ENCODE data around the gene LSM2.
"Not testable (repeated sequence)": the region's sequence is repeated elsewhere in the genome, so short reads cannot be mapped to it uniquely, and the experiment has no call there.

The LSM2 gene

DNA sequence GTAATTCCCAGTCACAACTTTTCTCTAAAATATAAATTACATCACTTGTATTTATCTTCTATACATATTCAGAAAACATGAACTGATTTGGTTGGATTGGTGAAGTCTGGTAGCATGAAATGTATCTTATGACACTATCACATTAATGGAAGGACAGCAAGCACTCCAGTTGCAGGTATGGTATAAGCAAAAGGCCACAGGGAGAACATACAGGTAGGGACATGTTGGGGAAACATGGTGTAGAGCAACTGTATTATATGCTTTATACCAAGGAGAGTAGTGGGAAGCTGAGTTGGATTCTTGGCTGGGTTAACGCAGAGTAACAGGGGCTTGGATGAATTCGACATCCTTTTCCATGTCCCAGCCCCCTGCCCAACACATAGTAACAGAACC, 9.8 kb downstream of the LSM2 start:
- DNase-seq: no peak

DNA sequence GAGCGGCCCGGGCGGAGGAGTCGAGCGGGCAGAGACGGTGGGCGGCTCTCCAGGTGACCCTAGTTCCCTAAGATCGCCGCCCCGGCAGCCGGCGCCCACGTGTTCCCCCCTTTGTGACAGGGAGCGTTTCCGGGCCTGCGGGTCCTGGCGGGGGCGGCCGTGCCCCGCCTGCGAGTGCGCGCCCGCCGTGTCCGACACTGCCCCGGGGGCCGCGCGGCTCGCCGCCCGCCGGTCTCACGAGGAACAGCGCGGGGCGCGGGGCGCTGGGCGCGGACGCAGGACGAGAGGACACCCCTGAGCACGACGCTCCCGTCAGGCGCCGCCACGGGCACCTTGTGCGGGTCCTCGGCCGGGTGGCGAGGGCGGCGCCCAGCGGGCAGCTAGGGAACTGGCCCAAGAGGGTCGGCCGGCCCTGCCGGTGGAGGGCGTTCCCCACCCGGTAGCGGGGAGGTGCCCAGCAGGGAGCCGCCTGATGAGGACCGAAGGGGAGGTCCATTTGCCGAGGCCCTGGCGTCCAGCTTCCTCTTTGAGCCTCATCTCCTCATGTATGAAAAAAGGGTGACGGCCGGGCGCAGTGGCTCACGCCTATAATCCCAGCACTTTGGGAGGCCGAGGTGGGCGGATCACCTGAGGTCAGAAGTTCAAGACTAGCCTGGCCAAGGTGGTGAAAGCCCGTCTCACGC, 11.0 kb downstream of the LSM2 start, which contains the start of gene VARS1:
TSS of gene VARS1 (minus strand) at position 137 of the 683 bp plus-strand sequence. CDS start 535 bp downstream, outside the sequence.
- DNase-seq: peak; percentile 88

DNA sequence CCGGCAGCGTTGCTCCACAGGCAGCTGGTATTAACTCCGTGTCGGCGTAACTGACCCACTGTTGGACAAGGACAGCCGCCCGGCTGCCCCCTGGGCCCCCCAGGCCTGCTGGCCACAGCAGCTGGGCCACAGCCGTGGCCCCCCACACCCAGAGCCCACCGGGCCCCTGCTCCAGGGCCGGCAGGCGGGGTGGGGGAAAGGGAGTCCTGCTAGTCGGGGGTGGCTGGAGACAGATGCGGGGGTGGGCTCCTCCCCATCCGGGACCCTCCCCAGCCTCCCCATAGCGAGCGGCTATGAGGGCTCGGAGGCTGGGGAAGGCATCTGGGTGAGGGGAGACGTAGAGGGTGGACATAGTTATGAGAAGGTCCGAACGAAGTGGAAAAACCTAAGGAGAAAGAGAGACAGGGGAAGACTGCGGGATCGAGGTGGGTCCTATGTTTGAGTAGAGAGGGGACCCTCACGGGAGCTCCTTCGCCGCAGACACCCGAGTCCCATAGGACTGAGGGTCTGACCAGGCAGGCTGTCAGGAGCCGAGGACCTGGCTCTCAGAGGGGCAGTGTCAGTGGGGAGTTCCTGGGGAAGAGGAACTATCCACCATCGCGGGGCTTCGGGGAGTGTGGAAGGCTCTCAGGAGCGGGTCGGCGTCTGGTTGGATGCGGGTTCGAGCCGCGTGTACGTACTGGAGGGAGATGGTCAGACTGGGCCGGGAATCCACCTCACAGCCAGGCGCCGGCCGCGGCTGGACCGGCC, 11.7 kb downstream of the LSM2 start:
- no peak for DNase-seq

DNA sequence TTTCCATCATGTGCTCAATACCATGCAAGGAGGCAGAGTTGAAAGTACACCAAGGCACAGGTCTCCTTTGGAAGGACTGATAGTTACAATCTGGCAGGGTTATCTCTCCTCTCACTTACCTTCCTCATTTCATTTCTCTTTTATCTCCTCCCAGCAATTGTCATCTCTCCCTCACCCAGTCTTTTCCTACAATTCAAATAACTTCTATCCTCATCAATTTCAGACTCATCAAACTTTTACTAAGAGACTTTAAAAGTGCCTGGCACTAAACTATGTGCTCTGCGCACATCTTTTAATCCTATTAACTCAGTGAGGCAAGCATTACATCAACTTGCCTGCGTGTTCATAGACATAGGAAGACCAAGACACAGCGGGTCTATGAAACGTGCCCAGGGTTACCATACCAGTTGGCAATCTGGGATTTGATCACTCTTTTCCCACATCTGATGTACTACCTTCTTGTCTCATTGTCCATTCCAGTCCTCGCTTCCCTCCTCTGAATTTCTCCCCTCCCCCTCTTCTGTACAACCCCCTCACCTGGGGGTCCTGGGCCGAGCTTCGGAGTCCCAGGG, 12.4 kb downstream of the LSM2 start:
- no peak for DNase-seq

DNA sequence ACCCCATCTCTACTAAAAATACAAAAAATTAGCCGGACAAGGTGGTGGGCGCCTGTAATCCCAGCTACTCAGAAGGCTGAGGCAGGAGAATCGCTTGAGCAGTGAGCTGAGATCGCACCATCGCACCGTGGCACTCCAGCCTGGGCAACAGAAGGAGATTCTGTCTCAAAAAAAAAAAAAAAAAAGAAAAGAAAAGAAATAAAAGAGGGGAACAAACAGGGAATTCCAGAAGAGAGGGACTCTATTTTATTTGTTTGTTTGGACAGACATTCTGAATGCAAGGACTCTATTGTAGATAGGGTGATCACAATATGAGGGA, 12.9 kb downstream of the LSM2 start:
- not testable (repeated sequence) for DNase-seq

DNA sequence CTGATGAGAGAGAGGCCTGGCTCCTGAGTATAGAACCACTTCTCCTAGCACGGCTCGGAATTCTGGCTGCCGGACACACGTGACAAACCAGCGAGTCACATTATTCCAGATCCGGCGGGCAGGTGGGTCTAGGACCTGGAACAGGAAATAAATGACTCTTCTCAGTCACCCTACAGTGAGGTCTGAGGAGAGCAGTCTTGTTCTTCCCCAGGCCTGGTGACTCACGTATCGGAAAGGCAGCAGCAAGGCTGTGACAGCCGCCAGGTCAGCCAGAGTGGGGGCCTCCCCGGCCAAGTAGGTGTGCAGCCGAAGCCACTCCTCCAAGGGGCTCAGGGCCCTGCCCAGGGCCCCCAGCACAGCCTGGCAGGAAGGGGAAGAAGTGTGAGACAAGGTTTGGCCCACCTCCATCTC, 14.0 kb downstream of the LSM2 start:
- DNase-seq: no peak

DNA sequence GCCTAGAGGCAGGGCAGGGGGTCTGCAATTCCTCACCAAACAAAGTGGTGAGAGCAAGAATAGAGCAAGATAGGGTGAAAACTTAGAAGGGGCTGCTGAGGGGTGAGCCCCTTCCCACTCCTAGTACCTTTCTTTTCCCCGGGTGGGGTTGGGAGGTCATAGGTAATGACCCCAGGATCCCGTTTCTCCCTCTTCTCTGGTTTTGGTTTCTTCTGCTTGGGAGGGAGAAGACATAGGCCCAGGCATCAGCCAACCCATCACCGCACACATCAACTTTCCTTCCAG, 14.7 kb downstream of the LSM2 start:
- no peak for DNase-seq

DNA sequence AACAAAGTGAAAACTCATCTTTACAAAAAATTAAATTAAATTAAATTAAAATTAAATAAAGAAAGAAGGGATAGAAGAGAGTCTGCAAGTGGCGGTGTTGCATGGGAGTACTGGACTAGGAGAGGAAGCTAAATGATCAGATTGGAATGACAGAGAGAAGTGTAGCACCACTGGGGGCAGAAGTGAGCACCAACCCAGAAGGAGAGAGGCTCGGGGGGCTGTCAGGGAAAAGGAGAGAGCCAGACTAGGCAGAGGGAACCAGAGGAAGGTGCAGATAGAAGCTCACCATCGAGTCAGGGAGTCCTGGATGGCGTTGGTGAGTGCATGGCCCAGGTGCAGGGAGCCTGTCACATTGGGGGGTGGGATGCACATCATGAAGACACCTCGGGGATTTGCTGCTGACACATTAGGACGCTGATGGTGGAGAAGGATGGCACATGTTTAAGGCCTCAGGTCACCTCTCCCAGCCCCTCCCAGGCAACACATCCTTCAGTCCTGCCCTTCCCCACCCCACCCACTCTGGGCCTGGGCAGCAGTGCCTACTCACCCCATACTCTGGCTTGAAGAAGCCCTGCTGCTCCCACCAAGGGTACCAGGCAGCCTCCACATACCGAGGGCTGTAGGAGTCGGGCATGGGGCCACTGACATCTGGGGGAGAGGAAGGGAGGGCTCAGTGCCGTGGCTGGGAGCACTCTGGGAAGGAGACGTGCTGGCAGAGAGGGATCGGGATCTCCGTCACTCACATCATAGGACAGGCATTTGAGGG, 15.3 kb downstream of the LSM2 start:
- peak; percentile 58 for DNase-seq

DNA sequence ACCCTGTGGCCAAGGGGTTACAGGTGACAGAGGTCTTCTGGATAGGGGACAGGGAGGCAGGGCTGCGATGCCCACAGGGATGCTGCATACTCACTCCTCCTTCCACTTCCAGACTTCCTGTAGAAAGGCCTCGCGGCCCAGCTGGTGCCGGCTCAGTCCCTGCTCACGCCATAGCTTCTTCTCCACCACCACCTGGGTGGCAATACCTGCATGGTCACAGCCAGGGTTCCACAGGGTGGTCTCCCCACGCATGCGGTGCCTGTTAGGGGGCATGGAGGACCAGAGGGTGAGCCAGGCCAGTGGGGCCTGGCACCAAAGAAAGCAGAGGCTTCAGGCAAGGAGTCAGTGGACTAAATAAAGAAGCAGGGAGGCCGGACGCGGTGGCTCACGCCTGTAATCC, 21.3 kb downstream of the LSM2 start:
- DNase-seq: no peak

DNA sequence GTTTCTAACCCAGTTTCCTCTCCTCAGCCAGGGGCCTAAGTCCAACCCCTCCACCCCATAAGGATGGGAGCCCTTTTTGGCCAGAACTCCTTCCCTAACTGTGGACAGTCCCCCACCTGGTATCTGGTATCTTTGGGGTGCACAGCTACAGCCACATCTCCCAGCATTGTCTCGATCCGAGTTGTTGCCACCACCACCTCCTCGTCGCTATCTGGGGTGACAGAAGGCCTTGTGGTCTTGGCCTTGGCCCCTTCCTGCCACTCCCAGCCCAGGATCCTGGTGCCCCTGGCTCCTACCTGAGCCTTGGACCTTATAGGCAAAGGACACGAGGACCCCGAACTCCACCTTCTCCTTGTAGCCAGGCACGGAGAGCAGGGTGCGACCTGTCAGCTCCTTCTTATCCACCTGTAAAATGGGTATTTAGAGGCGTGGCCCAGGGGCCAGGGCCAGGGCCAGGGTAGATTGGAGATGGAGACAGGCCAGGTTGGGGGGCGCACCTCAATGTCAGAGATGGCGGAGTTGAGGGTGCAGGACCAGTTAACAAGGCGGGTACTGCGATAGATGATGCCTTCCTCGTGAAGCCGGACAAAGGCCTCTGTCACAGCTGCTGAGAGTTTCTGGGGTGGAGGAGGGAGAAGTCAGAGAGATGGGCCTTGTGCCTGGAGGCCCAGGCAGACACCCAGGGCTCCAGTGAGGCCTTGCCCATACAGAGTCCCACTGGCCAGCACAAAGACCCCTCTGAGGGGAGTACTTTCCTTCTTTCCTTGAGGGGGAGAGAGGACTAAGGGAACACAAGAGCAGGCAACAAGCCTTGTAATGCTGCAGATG, 22.5 kb downstream of the LSM2 start:
- no peak for DNase-seq

DNA sequence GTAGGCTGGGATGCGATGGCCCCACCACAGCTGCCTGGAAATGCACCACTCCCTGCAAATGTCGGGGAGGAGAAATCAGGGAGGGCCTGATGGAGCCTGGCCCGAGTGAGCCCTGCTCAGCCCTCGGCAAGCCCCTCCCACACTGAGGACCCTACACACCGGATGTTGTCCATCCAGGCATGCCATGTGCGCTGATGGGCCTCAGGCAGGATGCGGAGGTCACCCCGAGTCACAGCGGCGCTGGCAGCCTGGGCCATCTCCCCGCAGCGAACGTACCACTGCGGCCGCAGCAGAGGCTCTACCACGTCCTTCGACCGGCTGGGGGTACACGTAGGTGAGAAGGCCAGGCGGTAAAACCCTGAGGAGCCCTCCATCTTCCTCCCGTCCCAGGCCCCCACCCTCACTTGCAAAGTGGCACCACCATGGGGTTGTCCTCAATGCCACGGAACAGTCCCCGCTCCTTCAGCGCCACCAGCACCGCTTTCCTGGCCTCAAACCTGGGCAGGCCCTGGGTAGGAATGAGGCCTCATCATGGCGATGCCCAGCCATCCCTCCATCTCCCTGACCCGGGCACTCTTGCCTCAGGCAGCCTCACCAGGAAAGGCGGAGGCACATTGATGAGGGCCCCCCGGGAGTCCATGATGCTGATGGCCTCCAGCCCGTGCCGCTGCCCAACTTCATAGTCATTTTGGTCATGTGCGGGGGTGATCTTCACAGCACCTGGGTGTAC, 24.5 kb downstream of the LSM2 start:
- DNase-seq: no peak

DNA sequence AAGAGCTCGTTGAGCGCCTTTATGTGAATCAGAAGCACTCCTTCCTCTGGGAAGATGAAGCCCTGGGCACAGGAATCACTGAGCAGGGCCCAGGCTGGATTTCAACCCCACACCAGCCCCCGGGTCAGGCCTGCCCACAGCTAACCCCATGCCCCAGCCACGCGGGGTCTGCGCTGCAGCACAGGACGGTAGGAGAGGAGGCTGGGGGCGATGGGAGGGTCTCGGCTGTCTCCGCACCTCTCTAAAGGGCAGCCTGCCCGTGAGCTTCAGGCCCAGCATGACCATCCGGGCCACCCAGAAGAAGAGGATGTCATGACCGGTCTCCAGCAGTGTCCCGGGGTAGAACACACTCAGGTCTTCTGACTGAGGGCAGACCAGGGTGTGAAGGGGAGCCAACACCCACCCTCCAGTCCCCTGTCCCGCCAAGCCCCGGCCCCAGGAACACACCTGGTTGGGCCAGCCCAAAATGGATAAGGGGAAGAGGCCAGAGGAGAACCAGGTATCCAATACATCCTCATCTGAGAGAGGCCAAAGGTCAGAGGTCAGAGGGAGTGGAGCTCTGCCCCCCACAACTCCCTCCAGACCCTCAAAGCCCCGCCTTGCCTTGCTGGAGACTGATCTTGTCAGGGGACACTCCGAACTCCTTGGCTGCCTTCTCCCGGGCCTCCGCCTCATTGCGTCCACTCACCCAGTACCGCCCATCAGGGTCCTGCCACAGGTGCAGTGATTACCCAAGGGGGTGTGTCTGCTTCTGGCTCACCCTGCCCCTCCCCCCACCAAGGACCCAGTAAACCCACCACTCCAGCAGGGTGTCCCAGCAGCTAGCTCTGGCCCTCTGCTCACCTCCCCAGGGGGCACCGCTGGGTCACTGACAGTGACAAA, 25.3 kb downstream of the LSM2 start:
- no peak for DNase-seq

DNA sequence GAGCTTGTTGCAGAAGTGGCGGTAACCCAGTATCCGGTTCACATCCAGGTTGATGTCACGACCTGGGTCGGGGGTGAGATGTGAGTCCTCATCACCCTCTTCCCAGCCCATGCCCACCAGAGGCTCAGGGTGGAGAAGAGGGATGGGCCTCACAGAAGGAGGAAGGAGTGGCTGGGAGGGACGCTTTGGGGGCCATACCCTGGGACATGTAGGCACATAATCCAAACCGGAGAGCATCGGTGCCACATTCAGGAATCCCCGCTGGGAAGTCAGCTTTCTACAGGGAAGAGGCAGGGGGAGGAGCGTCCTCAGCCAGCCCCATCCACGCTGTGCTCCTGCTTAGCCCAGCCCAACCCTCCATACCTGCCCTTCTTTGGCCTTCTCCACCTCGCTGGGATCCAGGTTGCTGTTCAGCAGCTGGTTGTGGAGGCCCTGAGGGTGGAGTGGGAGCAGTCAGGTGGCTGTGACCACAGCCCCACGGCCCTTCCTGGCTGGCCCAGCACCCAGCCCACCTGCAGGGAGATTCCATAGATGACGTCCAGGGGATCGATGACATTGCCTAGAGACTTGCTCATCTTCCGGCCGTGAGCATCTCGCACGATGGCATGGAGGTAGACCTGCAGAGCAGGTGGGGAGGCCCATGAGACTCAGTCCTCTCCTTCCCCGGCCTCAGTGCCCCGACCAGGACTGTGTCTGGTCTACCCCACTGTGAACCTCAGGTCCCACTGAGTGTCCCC, 26.1 kb downstream of the LSM2 start:
- no peak for DNase-seq

DNA sequence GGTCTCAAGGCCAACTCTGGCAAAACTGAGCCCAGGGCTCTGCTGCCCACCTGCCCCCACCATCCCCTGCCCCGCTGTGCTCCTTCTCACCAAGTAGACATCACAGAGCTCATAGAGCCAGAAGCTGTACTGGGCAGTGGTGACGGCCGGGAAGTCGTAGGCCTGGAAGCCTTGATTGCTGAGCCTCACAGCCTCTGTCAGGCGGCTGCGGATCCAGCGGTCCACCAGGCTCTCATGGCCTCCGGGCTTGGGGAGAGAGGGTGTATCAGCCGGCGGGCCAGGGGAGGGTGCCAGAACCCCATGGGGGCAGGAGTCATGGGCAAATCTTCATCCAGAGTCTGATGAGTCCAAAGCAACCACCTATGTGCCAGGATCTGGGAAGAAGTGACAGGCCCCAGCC, 26.9 kb downstream of the LSM2 start:
- no peak for DNase-seq

DNA sequence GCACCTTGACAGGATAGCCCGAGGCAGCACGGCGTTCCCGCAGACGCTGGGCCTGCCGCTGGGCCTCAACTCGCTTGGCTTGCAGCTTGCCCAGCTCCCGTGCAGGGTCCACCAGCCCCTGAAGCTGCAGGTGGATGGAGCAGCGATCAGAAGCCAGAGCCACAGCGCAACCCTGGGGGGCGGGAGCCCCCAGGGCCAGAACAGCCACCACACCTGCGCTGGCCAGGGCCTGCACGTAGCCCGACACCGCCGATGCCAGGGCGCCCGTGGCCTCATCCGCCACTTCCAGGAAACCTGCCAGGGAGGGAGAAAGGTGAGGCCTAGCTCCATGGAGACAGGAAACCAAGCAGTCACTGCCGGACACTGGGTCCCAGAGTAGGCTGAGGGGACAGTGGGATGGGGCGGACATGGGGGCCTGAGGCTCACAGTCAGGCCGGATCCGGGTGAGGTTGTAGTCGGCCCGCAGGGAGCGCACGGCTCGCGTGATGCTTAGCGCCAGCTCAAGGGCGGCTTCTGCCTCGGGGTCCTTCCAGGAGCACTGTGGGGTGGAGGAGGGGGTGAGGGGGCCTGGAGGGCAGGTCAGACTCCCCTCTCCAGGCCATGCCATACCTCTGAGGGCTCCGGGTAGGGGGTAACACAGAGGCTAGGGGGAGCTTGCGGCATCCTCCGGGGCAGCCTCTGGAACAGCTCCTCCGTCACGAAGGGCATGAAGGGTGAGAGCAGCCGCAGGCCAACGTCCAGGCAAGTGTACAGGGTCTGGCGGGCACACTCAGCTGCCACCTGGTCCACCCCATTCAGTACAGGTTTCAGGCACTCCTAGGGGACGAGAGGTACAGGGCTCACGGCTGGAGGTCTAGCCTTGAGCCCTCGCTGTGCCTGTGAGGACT, 27.5 kb downstream of the LSM2 start:
- DNase-seq: no peak

DNA sequence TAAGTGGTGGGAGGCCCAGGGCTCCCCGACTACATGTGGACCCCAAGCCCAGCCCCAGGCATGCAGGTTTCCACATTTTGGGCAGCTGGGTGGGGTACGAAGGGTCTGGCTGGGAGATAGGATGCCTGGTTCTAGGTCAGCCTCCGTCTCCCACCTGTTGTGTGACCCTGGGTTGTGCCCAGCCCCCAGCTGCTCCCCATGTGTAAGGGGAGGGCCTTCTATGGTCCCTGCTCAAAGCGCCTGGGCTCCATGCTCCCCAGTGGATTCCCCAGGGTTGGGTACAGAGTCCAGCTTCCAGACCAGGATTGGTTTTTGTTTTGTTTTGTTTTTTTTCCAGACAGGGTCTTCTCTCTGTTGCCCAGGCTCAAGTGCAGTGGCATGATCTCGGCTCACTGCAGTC, 28.6 kb downstream of the LSM2 start:
- no peak for DNase-seq

DNA sequence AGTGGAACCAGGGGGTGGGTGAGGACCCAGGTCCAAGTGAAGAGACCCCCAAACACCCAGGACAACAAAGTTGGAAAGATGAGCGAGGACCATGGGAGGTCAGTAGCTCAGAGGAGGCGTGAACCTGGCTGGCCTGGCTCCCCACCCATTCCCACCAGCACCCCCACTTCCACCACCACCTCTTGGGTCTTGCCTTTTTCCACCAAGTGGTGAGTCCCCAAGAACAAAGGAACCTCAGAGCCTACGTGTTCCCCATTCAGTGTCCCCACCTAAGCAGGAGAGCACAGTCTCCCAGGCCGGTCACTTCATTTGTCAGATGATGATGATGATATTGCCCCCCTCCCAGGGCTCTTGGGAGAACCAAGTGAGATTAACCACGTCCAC, 29.1 kb downstream of the LSM2 start:
- no peak for DNase-seq

DNA sequence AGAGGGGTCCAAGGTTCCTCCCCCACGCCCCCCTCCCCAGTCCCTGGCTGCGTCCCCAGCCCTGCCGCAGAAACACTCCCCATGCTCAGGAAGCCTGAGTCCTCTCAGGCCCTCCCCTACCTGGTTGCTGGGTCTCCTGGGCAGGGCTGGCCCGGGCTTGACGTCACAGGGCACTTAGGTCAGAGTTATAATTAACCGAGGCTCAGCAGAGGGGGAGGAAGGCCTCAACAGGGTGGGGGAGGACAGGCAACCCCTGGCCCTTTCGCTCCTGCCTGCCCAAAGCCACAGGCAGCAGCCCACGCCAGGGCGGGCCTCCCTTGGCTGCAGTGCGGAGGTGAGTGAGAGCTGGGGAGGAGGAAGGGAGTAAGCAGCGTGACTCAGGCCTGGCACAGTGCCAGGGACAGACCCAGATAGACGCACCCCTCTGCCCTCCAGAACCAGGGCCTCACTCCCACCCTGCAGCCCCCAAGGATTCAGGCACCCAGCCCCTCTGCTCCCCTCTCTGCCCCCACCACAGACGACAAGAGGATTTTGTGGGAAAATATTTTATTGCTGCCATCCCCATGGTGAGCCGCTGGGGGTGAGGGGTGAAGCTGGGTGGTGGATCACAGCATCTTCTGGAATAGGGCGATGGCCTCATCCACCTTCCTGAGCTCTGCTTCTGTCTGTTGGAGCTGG, 29.6 kb downstream of the LSM2 start, which contains the start of gene VWA7:
TSS of gene VWA7 (minus strand) at position 340 of the 678 bp plus-strand sequence. CDS start 549 bp downstream, outside the sequence.
- peak; percentile 67 for DNase-seq
